H1 (cell line): ENCODE data around the gene DHH. TPM values are rescaled to one million over a fixed set of nuclear protein-coding genes. Genes with fewer than 3 reads are reported as not detected.

ENCODE experiments used
- CTCF ChIA-PET: fragments of 300-600 bp; sonication (Branson Sonifier 250); formaldehyde crosslinking; loops from one replicate; lab custom pipeline; 2021; ENCODE audit not compliant: partially characterized antibody; lab: Charles Lee
- POLR2A ChIA-PET: fragments of 300-600 bp; sonication (Branson Sonifier 250); formaldehyde crosslinking; loops from one replicate; lab custom pipeline; 2021; ENCODE audit warnings: inconsistent platforms; ENCODE audit not compliant: partially characterized antibody; lab: Charles Lee
- DNase-seq, 2 experiments: peaks; one replicate each; pipeline versions ENCODE4 v3.0.0 to v3.0.0-alpha.2; 2010 to 2022; ENCODE audit warnings: low spot score in 2 of 2, low read depth in 1 of 2, mixed read lengths in 1 of 2
- FAIRE-seq: peaks from 2 replicates; lab custom pipeline; 2011; peaks lifted over from hg19 to GRCh38; lab: Jason Lieb, UNC
- H2AFZ ChIP-seq: 2 replicates; pipeline ENCODE4 v1.8.1; 2012; ENCODE audit warnings: low read length, inconsistent platforms
- H2AK5ac ChIP-seq: 2 replicates; pipeline ENCODE4 v1.6.1; 2013; ENCODE audit warnings: low read depth, low read length
- H2BK120ac ChIP-seq: replicated peaks from 2 replicates; pipeline ENCODE3; 2013; ENCODE audit warnings: low read depth, low read length, inconsistent platforms
- H2BK12ac ChIP-seq: 2 replicates; pipeline ENCODE4 v1.6.1; 2013; ENCODE audit warnings: low read depth, low read length
- H2BK15ac ChIP-seq: 2 replicates; pipeline ENCODE4 v1.6.1; 2013; ENCODE audit warnings: low read length
- H2BK20ac ChIP-seq: 2 replicates; pipeline ENCODE4 v1.6.1; 2013; ENCODE audit warnings: low read length
- H2BK5ac ChIP-seq: 2 replicates; pipeline ENCODE4 v1.6.1; 2013; ENCODE audit warnings: low read depth, low read length
- H3K14ac ChIP-seq: 2 replicates; pipeline ENCODE4 v1.6.1; 2013; ENCODE audit warnings: inconsistent platforms; ENCODE audit not compliant: insufficient read length
- H3K18ac ChIP-seq: 2 replicates; pipeline ENCODE4 v1.6.1; 2013; ENCODE audit warnings: low read length; ENCODE audit errors: extremely low read depth
- H3K23ac ChIP-seq: 2 replicates; pipeline ENCODE4 v1.6.1; 2013; ENCODE audit warnings: inconsistent platforms; ENCODE audit not compliant: insufficient read length
- H3K23me2 ChIP-seq: 2 replicates; pipeline ENCODE4 v1.6.1; 2013; ENCODE audit warnings: low read depth, low read length
- H3K27ac ChIP-seq: 2 replicates; pipeline ENCODE4 v1.6.1; 2011; ENCODE audit warnings: low read depth, low read length, inconsistent platforms
- H3K27me3 ChIP-seq, 4 experiments: replicated peaks in 1 of 4; 1 replicate in 1 of 4; 2 replicates in 3 of 4; pipeline versions ENCODE4 v1.6.1 to v1.8.1; 2011 to 2013; ENCODE audit warnings: low read length in 3 of 4, mild to moderate bottlenecking in 3 of 4, inconsistent platforms in 2 of 4, mixed read lengths in 2 of 4, moderate library complexity in 1 of 4; ENCODE audit not compliant: control insufficient read depth in 3 of 4, insufficient read depth in 3 of 4; ENCODE audit errors: extremely low read depth in 1 of 4
- H3K36me3 ChIP-seq, 4 experiments: 2 replicates each; pipeline versions ENCODE4 v1.6.1 to v1.8.1; 2011 to 2013; ENCODE audit warnings: mild to moderate bottlenecking in 4 of 4, low read length in 3 of 4, moderate library complexity in 2 of 4, control low read depth in 1 of 4, inconsistent platforms in 1 of 4; ENCODE audit not compliant: insufficient read depth in 4 of 4, control insufficient read depth in 2 of 4
- H3K4ac ChIP-seq: replicated peaks from 2 replicates; pipeline ENCODE3; 2013; ENCODE audit warnings: low read length, low read depth, mixed read lengths, inconsistent platforms; ENCODE audit not compliant: insufficient read length
- H3K4me1 ChIP-seq, 4 experiments: replicated peaks in 1 of 4; 1 replicate in 1 of 4; 2 replicates in 3 of 4; pipeline versions ENCODE4 v1.6.1 to v1.8.1; 2011 to 2013; ENCODE audit warnings: low read length in 3 of 4, inconsistent platforms in 2 of 4, mixed read lengths in 1 of 4; ENCODE audit not compliant: insufficient read depth in 4 of 4, control insufficient read depth in 3 of 4
- H3K4me2 ChIP-seq, 2 experiments: 2 replicates each; pipeline versions ENCODE4 v1.6.1 to v1.8.1; 2011 to 2013; ENCODE audit warnings: low read depth in 2 of 2, low read length in 2 of 2, control low read depth in 1 of 2, inconsistent platforms in 1 of 2, mild to moderate bottlenecking in 1 of 2; ENCODE audit not compliant: insufficient read depth in 1 of 2
- H3K4me3 ChIP-seq, 4 experiments: fragments of 200-600, 300-600 bp in 1 of 4; sonication (generic), shearing (Covaris generic), sonication (Bioruptor Twin) in 1 of 4; 2 replicates each; pipeline versions ENCODE4 v1.5.1 to v1.8.1; 2011 to 2016; ENCODE audit warnings: low read length in 4 of 4, low read depth in 3 of 4, control low read depth in 2 of 4, inconsistent platforms in 2 of 4, mild to moderate bottlenecking in 2 of 4, mixed read lengths in 1 of 4, moderate library complexity in 1 of 4; ENCODE audit not compliant: insufficient read depth in 2 of 4; ENCODE audit errors: extremely low read depth in 1 of 4
- H3K56ac ChIP-seq: replicated peaks from 2 replicates; pipeline ENCODE3; 2013; ENCODE audit warnings: low read depth, mild to moderate bottlenecking, mixed read lengths, low read length, inconsistent platforms; ENCODE audit not compliant: insufficient read length
- H3K79me1 ChIP-seq: 2 replicates; pipeline ENCODE4 v1.6.1; 2013; ENCODE audit warnings: low read depth, low read length, control low read depth
- H3K79me2 ChIP-seq, 2 experiments: 2 replicates each; pipeline versions ENCODE4 v1.6.1 to v1.8.1; 2012 to 2013; ENCODE audit warnings: low read length in 2 of 2, mild to moderate bottlenecking in 2 of 2, inconsistent platforms in 1 of 2; ENCODE audit not compliant: insufficient read depth in 2 of 2, control insufficient read depth in 1 of 2
- H3K9ac ChIP-seq, 4 experiments: replicated peaks in 1 of 4; 1 replicate in 1 of 4; 2 replicates in 3 of 4; pipeline versions ENCODE4 v1.6.1 to v1.8.1; 2011 to 2013; ENCODE audit warnings: low read depth in 3 of 4, low read length in 3 of 4, control low read depth in 2 of 4, mild to moderate bottlenecking in 2 of 4, moderate library complexity in 2 of 4, inconsistent platforms in 1 of 4; ENCODE audit errors: extremely low read depth in 1 of 4
- H3K9me3 ChIP-seq, 2 experiments: 2 replicates each; pipeline versions ENCODE4 v1.6.1 to v1.8.1; 2012 to 2013; ENCODE audit warnings: mild to moderate bottlenecking in 2 of 2, moderate library complexity in 2 of 2, control low read depth in 1 of 2, inconsistent platforms in 1 of 2, low read depth in 1 of 2, low read length in 1 of 2, mixed read lengths in 1 of 2; ENCODE audit not compliant: insufficient read depth in 2 of 2
- H4K20me1 ChIP-seq, 2 experiments: replicated peaks in 1 of 2; 2 replicates each; pipeline versions ENCODE3 to v1.8.1; 2011 to 2013; ENCODE audit warnings: inconsistent platforms in 2 of 2, low read length in 2 of 2, mild to moderate bottlenecking in 1 of 2; ENCODE audit not compliant: insufficient read depth in 2 of 2, control insufficient read depth in 1 of 2
- H4K5ac ChIP-seq: 2 replicates; pipeline ENCODE4 v1.6.1; 2013; ENCODE audit warnings: low read length, low read depth, mixed read lengths, inconsistent platforms; ENCODE audit not compliant: insufficient read length
- H4K8ac ChIP-seq: 2 replicates; pipeline ENCODE4 v1.8.0; 2013; ENCODE audit warnings: mild to moderate bottlenecking, moderate library complexity, low read length, inconsistent platforms; ENCODE audit not compliant: insufficient read depth; ENCODE audit errors: extremely low read depth
- H4K91ac ChIP-seq: replicated peaks from 2 replicates; pipeline ENCODE3; 2013; ENCODE audit warnings: low read length, mixed read lengths, inconsistent platforms; ENCODE audit not compliant: insufficient read length
- CBX8 ChIP-seq: fragments of 300-800, 300-1000 bp; sonication (generic); IDR thresholded peaks from 2 replicates; pipeline ENCODE4 v1.7.1; 2016; ENCODE audit warnings: low read depth, low read length, borderline replicate concordance
- HDAC6 ChIP-seq: IDR thresholded peaks from one replicate; pipeline ENCODE4 v1.7.1; 2012; ENCODE audit warnings: low read depth, mild to moderate bottlenecking, inconsistent platforms, low read length, moderate library complexity
- JUN ChIP-seq: IDR thresholded peaks from 2 replicates; pipeline ENCODE4 v1.6.1; 2011; ENCODE audit warnings: low read depth, mild to moderate bottlenecking, improper control_type of control experiment, low read length
- JUND ChIP-seq: IDR thresholded peaks from 2 replicates; pipeline ENCODE4 v1.6.1; 2011; ENCODE audit warnings: mild to moderate bottlenecking, improper control_type of control experiment, low read length
- NANOG ChIP-seq: IDR thresholded peaks from 2 replicates; pipeline ENCODE4 v1.6.1; 2011; ENCODE audit warnings: low read length, low read depth, mild to moderate bottlenecking, inconsistent platforms; ENCODE audit not compliant: insufficient read depth, poor library complexity, severe bottlenecking
- PHF8 ChIP-seq: fragments of 200-600 bp; sonication (generic); conservative IDR thresholded peaks from 2 replicates; pipeline ENCODE4 v1.7.1; 2012; ENCODE audit warnings: low read depth, mild to moderate bottlenecking, inconsistent platforms, low read length, moderate library complexity
- POLR2A ChIP-seq, 2 experiments: IDR thresholded peaks; 1 replicate in 1 of 2; 2 replicates in 1 of 2; pipeline ENCODE4 v1.6.1; 2011; ENCODE audit warnings: low read depth in 2 of 2, low read length in 2 of 2, mild to moderate bottlenecking in 2 of 2; ENCODE audit errors: control extremely low read depth in 1 of 2
- POLR2AphosphoS5 ChIP-seq: IDR thresholded peaks from 2 replicates; pipeline ENCODE4 v1.6.1; 2011; ENCODE audit warnings: low read depth, low read length
- RFX5 ChIP-seq: IDR thresholded peaks from 2 replicates; pipeline ENCODE4 v1.6.1; 2011; ENCODE audit warnings: low read depth, low read length, improper control_type of control experiment, borderline replicate concordance
- RNF2 ChIP-seq: fragments of 200-900, 300-1000 bp; sonication (generic); IDR thresholded peaks from 2 replicates; pipeline ENCODE4 v1.7.1; 2016; ENCODE audit warnings: borderline replicate concordance, low read depth, mild to moderate bottlenecking, antibody characterized with exemption, low read length; ENCODE audit not compliant: poor library complexity, severe bottlenecking; ENCODE audit errors: missing control alignments
- SIRT6 ChIP-seq: IDR thresholded peaks from one replicate; pipeline ENCODE4 v1.7.1; 2012; ENCODE audit warnings: low read length, inconsistent platforms
- SRF ChIP-seq: IDR thresholded peaks from 2 replicates; pipeline ENCODE4 v1.6.1; 2011; ENCODE audit warnings: mild to moderate bottlenecking, low read depth, low read length, moderate library complexity
- WGBS, 2 experiments: shearing (Covaris generic) in 1 of 2; methylation state at CpG; one replicate each; pipeline versions ENCODE4 v1.1.6 to v1.1.7; 2013 to 2015; ENCODE audit warnings: low lambda C conversion rate in 2 of 2, mixed read lengths in 2 of 2, inconsistent platforms in 1 of 2, low coverage in 1 of 2, missing lambda C conversion rate in 1 of 2; ENCODE audit not compliant: insufficient replicate concordance in 2 of 2, insufficient coverage in 1 of 2, insufficient read length in 1 of 2; ENCODE audit errors: extremely low coverage in 1 of 2, missing lambda C conversion rate in 1 of 2; 5-methylcytosine and 5-hydroxymethylcytosine counted together
- polyA plus RNA-seq, 7 experiments: library from polyadenylated mRNA; depleted of rRNA in 3 of 7; stranded (reverse) in 5 of 7; unstranded in 2 of 7; fragments of >200 nt in 5 of 7; fragments of 200-250 nt in 2 of 7; gene quantifications; 1 replicate in 5 of 7; 2 replicates in 1 of 7; 4 replicates in 1 of 7; pipeline versions ENCODE4 v1.2.1 to v1.2.3, GENCODE V29; 2011 to 2013; ENCODE audit warnings: missing spikeins in 2 of 7, mixed read lengths in 2 of 7
- total RNA-seq: library from RNA; stranded (reverse); fragmentation: NEBNext Ultra II Directional; extraction: Animal tissue kit (Norgen Biotek cat#: 25700); gene quantifications from 2 replicates; pipeline ENCODE4 v1.2.1, GENCODE V29; 2021

Gene DHH
- total and polyA plus RNA-seq, 2 of the 8 experiments (the other 6 are each of a cell fraction or from before 2014, with no cell fraction given) = 0.03 to 0.11 TPM

- H4K20me1 ChIP-seq = peaks cover 3 to 16% of the 10 kb centered on the region in 2 experiments
- peaks cover 0 to 20% of the 10 kb centered on the region in 2 experiments; a peak in 2 of 4 replicates for H3K79me2 ChIP-seq
- CTCF ChIA-PET = interaction anchor here (0.7 to 16.2 kb wide), 9 partner anchors 10 to 238 kb away, joined by 3 to 235 read pairs (median 18); partner anchors contain the start of genes DHH, RHEBL1 and TUBA1B
- DNase-seq (peak; percentile 90 to 93), FAIRE-seq (peak; percentile 66)
- 2% methylated on average over 40 of the region's 43 CpGs; no CpG with 5 or more reads in 1 of the 2 experiments for WGBS, 2 experiments
- POLR2A ChIA-PET = interaction anchor here (0.6 to 4.4 kb wide), 13 partner anchors 10 to 154 kb away, joined by 3 to 51 read pairs (median 5); partner anchors contain the start of genes DHH, KMT2D, TUBA1A and TUBA1B
- no peak within 1 kb of the TSS for H3K14ac ChIP-seq
- H3K79me1 ChIP-seq = peaks cover 14% of the 10 kb centered on the region; the same call in 1 of the 2 replicates
- H2BK20ac ChIP-seq = no peak within 1 kb of the TSS
- peak within 1 kb of the TSS; percentile 49 for H3K56ac ChIP-seq
- H2BK15ac ChIP-seq = no peak within 1 kb of the TSS
- H3K9me3 ChIP-seq = no peaks in the 10 kb centered on the region
- H3K4me3 ChIP-seq = peak within 1 kb of the TSS; percentile 74 to 99 (median 92)
- peaks cover 9% of the 10 kb centered on the region; the same call in 1 of the 2 replicates for H3K23me2 ChIP-seq
- H2AFZ ChIP-seq = peak within 1 kb of the TSS; percentile 89; the same call in 1 of the 2 replicates
- H3K9ac ChIP-seq = peak within 1 kb of the TSS; percentile 54 to 78 (median 74)
- H4K8ac ChIP-seq = peak within 1 kb of the TSS; percentile 82; the same call in 1 of the 2 replicates
- no peak within 1 kb of the TSS for H3K23ac ChIP-seq
- peak within 1 kb of the TSS; percentile 53 for H3K18ac ChIP-seq
- no peak within 1 kb of the TSS for H3K4ac ChIP-seq
- no peak within 1 kb of the TSS for H2BK12ac ChIP-seq
- H3K27ac ChIP-seq = peak within 1 kb of the TSS; percentile 55; the same call in 1 of the 2 replicates
- no peaks in the 10 kb centered on the region for H3K36me3 ChIP-seq
- peak within 1 kb of the TSS; percentile 79; the same call in 1 of the 2 replicates for H2BK5ac ChIP-seq
- H3K4me2 ChIP-seq = peak within 1 kb of the TSS; percentile 66 to 77
- no peak within 1 kb of the TSS for H2BK120ac ChIP-seq
- H3K27me3 ChIP-seq = no peaks in the 10 kb centered on the region
- H4K91ac ChIP-seq = peak within 1 kb of the TSS; percentile 72
- H2AK5ac ChIP-seq = no peak within 1 kb of the TSS
- H3K4me1 ChIP-seq = peaks cover 0 to 10% (median 2%) of the 10 kb centered on the region in 4 experiments; a peak in 3 of 7 replicates
- peak within 1 kb of the TSS; percentile 57 for H4K5ac ChIP-seq
- peak; percentile 41 for TF ChIP-seq PHF8
- no peak for TF ChIP-seq CBX8
- no peak for TF ChIP-seq SIRT6
- no peak for TF ChIP-seq RNF2
- TF ChIP-seq POLR2AphosphoS5 = no peak
- TF ChIP-seq RFX5 = no peak
- TF ChIP-seq JUND = no peak
- no peak for TF ChIP-seq NANOG
- peak in 1 of 2 experiments; percentile 60; a peak in 1 of 3 replicates for TF ChIP-seq POLR2A (IDR thresholded peaks at IDR 0.05; ENCODE audit: control extremely low read depth in 1 of 2, low read depth in 2 of 2, low read length in 2 of 2)
- no peak for TF ChIP-seq HDAC6
- no peak for TF ChIP-seq SRF
- no peak for TF ChIP-seq JUN
Measured at GRCh38 chr12:49110464-49111155, 16.0 kb upstream of the DHH start, which contains the start of gene LMBR1L. Gene LMBR1L, minus strand, starts transcription at chr12:49110847. Its CDS starts 292 bp downstream, at chr12:49110555.
